HepG2 (cell line): Measurements from ENCODE around the gene ZNF302. TPM values are rescaled to one million over a fixed set of nuclear protein-coding genes. Genes with fewer than 3 reads are reported as not detected.

ENCODE experiments used
- ATAC-seq: fragments of 200-7000 bp; cut with Tn5 transposase; 3 replicates; pipeline ENCODE4 v1.9.1; 2020; ENCODE audit warnings: mild to moderate bottlenecking, moderate library complexity
- BruUV-seq: library from RNA; stranded (reverse); fragments of 400-500 nt; replicated peaks from 2 replicates; lab custom pipeline; 2021; lab: Mats Ljungman, UMichigan
- CTCF ChIA-PET: fragments of 300-600 bp; formaldehyde crosslinking; extraction: SDS; loops from one replicate; lab custom pipeline; 2021; ENCODE audit warnings: low total read pairs, inconsistent platforms, low intra/inter-chr PET ratio; lab: Yijun Ruan, JAX
- POLR2A ChIA-PET: fragments of 350-600 bp; sonication (Branson Sonifier 250); formaldehyde crosslinking; loops from one replicate; lab custom pipeline; 2020; ENCODE audit warnings: antibody characterized with exemption, inconsistent platforms; lab: Yijun Ruan, JAX
- DNase-seq: peaks from one replicate; pipeline ENCODE4 v3.0.0-alpha.2; 2015; ENCODE audit warnings: low spot score
- FAIRE-seq: peaks from 3 replicates; lab custom pipeline; 2011; peaks lifted over from hg19 to GRCh38; lab: Jason Lieb, UNC
- H2AFZ ChIP-seq: one replicate; pipeline ENCODE4 v1.6.1; 2011; ENCODE audit warnings: low read length, inconsistent platforms
- H3K27ac ChIP-seq: fragments of 300-600 bp; 3 replicates; pipeline ENCODE4 v1.8.0; 2011; ENCODE audit warnings: mixed run types, mild to moderate bottlenecking, mixed read lengths, low read length, inconsistent platforms; ENCODE audit not compliant: insufficient read depth; ENCODE audit errors: extremely low read length
- H3K27me3 ChIP-seq, 2 experiments: fragments of 200-600 bp in 1 of 2; 2 replicates in 1 of 2; 3 replicates in 1 of 2; pipeline versions ENCODE4 v1.6.0 to v1.8.0; 2011; ENCODE audit warnings: low read length in 2 of 2, mild to moderate bottlenecking in 2 of 2, moderate library complexity in 2 of 2, inconsistent platforms in 1 of 2; ENCODE audit not compliant: insufficient read depth in 2 of 2, control insufficient read depth in 1 of 2
- H3K36me3 ChIP-seq, 2 experiments: fragments of 200-600 bp in 1 of 2; replicated peaks in 1 of 2; 2 replicates in 1 of 2; 3 replicates in 1 of 2; pipeline versions ENCODE4 v1.5.1 to v1.8.0; 2011; ENCODE audit warnings: low read length in 2 of 2, inconsistent platforms in 1 of 2; ENCODE audit not compliant: insufficient read depth in 2 of 2, control insufficient read depth in 1 of 2
- H3K4me1 ChIP-seq: 2 replicates; pipeline ENCODE4 v1.5.1; 2012; ENCODE audit warnings: low read length, inconsistent platforms; ENCODE audit not compliant: insufficient read depth
- H3K4me2 ChIP-seq: 2 replicates; pipeline ENCODE4 v1.6.0; 2011; ENCODE audit warnings: low read depth, low read length, inconsistent platforms
- H3K4me3 ChIP-seq, 3 experiments: fragments of 200-600 bp in 1 of 3; sonication (generic), shearing (Covaris generic) in 1 of 3; replicated peaks in 1 of 3; 2 replicates each; pipeline ENCODE4 v1.5.1; 2011 to 2016; ENCODE audit warnings: low read length in 3 of 3, inconsistent platforms in 2 of 3, low read depth in 2 of 3, mild to moderate bottlenecking in 2 of 3, control low read depth in 1 of 3, mixed read lengths in 1 of 3; ENCODE audit not compliant: insufficient read depth in 1 of 3
- H3K79me2 ChIP-seq: one replicate; pipeline ENCODE4 v1.6.1; 2011; ENCODE audit warnings: low read length, inconsistent platforms; ENCODE audit not compliant: insufficient read depth
- H3K9ac ChIP-seq: 2 replicates; pipeline ENCODE4 v1.6.0; 2011; ENCODE audit warnings: mild to moderate bottlenecking, low read depth, low read length, inconsistent platforms; ENCODE audit not compliant: insufficient read depth
- H3K9me3 ChIP-seq: 2 replicates; pipeline ENCODE4 v1.5.1; 2012; ENCODE audit warnings: mild to moderate bottlenecking, low read length
- H4K20me1 ChIP-seq: 2 replicates; pipeline ENCODE4 v1.6.0; 2011; ENCODE audit warnings: inconsistent platforms, mild to moderate bottlenecking, low read length, moderate library complexity; ENCODE audit not compliant: insufficient read depth
- LCORL ChIP-seq, 2 experiments: fragments of 450-650 bp in 1 of 2; sonication (generic) in 1 of 2; formaldehyde crosslinking in 1 of 2; IDR thresholded peaks; 2 replicates each; pipeline versions ENCODE4 v1.5.0 to v1.6.1; 2017 to 2020; ENCODE audit warnings: antibody characterized with exemption in 1 of 2, missing genetic modification reagents in 1 of 2
- MTA1 ChIP-seq: sonication (generic); formaldehyde crosslinking; IDR thresholded peaks from 2 replicates; pipeline ENCODE4 v1.4.0; 2020; ENCODE audit warnings: missing genetic modification reagents, mild to moderate bottlenecking, borderline replicate concordance
- NAIF1 ChIP-seq: sonication (generic); formaldehyde crosslinking; IDR thresholded peaks from 2 replicates; pipeline ENCODE4 v1.5.0; 2020; ENCODE audit warnings: mild to moderate bottlenecking, missing genetic modification reagents, borderline replicate concordance
- PAF1 ChIP-seq: IDR thresholded peaks from 2 replicates; pipeline ENCODE4 v1.6.1; 2016; ENCODE audit warnings: missing genetic modification reagents, missing compliant biosample characterization
- TOE1 ChIP-seq: sonication (generic); formaldehyde crosslinking; IDR thresholded peaks from 2 replicates; pipeline ENCODE4 v1.4.0; 2020; ENCODE audit warnings: mild to moderate bottlenecking, missing genetic modification reagents
- ZNF83 ChIP-seq: sonication (generic); formaldehyde crosslinking; IDR thresholded peaks from 2 replicates; pipeline ENCODE4 v1.4.0; 2020; ENCODE audit warnings: missing genetic modification reagents, mild to moderate bottlenecking, borderline replicate concordance
- ZNF878 ChIP-seq: sonication (generic); formaldehyde crosslinking; IDR thresholded peaks from 2 replicates; pipeline ENCODE4 v1.8.1; 2023; ENCODE audit warnings: mild to moderate bottlenecking, missing genetic modification reagents, moderate library complexity
- WGBS: methylation state at CpG from one replicate; pipeline ENCODE4 v1.1.6; 2017; ENCODE audit warnings: low lambda C conversion rate; 5-methylcytosine and 5-hydroxymethylcytosine counted together
- in situ Hi-C: cut with HindIII; loops from 2 replicates; pipeline ENCODE4 v1.10.0; 2017; ENCODE audit warnings: low pct_unique_long_range_greater_than_20kb; ENCODE audit not compliant: extremely low pct_ligation_motif_present
- intact Hi-C: fragments of 100-400 bp; cut with micrococcal nuclease; formaldehyde crosslinking; loops from one replicate; pipeline ENCODE4 v1.10.0; 2022; ENCODE audit not compliant: unreplicated experiment
- polyA plus RNA-seq, 8 experiments: library from polyadenylated mRNA; depleted of rRNA in 3 of 8; stranded (reverse) in 7 of 8; unstranded in 1 of 8; fragments of >200 nt; fragmentation: Illumina TruSeq in 4 of 8; extraction: Trizol in 4 of 8; gene quantifications; 2 replicates each; pipeline versions ENCODE4 v1.2.1 to v1.2.3, GENCODE V29; 2011 to 2016; ENCODE audit warnings: low read depth in 4 of 8, missing spikeins in 1 of 8, mixed read lengths in 1 of 8; ENCODE audit not compliant: insufficient read depth in 1 of 8
- total RNA-seq, 5 experiments: library from RNA; depleted of rRNA; stranded (reverse); fragments of >200 nt; fragmentation: Illumina TruSeq; extraction: Trizol; gene quantifications; 2 replicates each; pipeline ENCODE4 v1.2.3, GENCODE V29; 2016; ENCODE audit warnings: low read depth in 1 of 5
- TF ChIP-seq, protein P1 (sequence below): sonication (generic); formaldehyde crosslinking; IDR thresholded peaks from 2 replicates; pipeline ENCODE4 v1.5.1; 2020; ENCODE audit warnings: missing genetic modification reagents, mild to moderate bottlenecking, borderline replicate concordance
- TF ChIP-seq, protein P2 (sequence below): sonication (generic); formaldehyde crosslinking; IDR thresholded peaks from 2 replicates; pipeline ENCODE4 v1.5.0; 2020; ENCODE audit warnings: mild to moderate bottlenecking, missing genetic modification reagents, borderline replicate concordance
- TF ChIP-seq, protein P3 (sequence below): sonication (generic); formaldehyde crosslinking; IDR thresholded peaks from 2 replicates; pipeline ENCODE4 v1.4.0; 2020; ENCODE audit warnings: mild to moderate bottlenecking, missing genetic modification reagents
- TF ChIP-seq, protein P4 (sequence below): sonication (generic); formaldehyde crosslinking; IDR thresholded peaks from 2 replicates; pipeline ENCODE4 v1.4.0; 2020; ENCODE audit warnings: missing genetic modification reagents

ZNF302 gene
- total and polyA plus RNA-seq, 2 of the 13 experiments (the other 11 are each of a cell fraction or from before 2014, with no cell fraction given), result not detected

DNA sequence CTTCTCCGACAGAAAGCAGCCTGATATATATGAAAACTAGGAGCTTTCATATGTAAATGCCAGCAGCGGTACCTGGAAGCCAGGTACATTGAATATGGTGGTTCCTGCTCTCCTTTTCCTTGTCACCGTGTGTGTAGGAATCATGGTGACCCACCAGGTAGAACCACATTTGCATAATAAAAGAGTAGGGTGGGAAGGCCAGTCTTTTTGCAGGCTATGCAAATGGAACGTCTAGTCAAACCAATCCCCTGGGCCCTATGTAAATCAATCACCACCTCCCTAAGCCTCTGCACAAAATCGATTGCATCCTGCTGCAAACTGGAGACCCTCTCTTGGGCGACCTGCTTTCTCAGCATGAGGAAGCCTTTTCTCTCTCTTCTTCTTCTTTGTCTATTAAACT, 34.4 kb downstream of the ZNF302 start:
- intact Hi-C loops (loop anchor here (1.0 kb wide), 2 partner anchors 73 to 211 kb away; no protein-coding TSS in a partner anchor), in situ Hi-C loops (loop anchor here (5.0 to 10.0 kb wide), 2 partner anchors 75 to 207 kb away; no protein-coding TSS in a partner anchor)
- H3K27me3 ChIP-seq, result peaks cover 0 to 5% of the 10 kb centered on the region in 2 experiments; a peak in 1 of 5 replicates
- ATAC-seq (no peak), DNase-seq (no peak), FAIRE-seq (no peak)
- H3K79me2 ChIP-seq, result no peaks in the 10 kb centered on the region
- H3K9ac ChIP-seq, result no peak overlapping the region
- H2AFZ ChIP-seq, result no peak overlapping the region
- no peak overlapping the region for H3K27ac ChIP-seq
- 15% methylated on average over 6 of the region's 6 CpGs for WGBS
- BruUV-seq, result no TSS peak
- no peak overlapping the region for H3K4me2 ChIP-seq
- ChIA-PET POLR2A (no interaction called here), CTCF (interaction anchor here (2.0 to 3.4 kb wide), 3 partner anchors 72 to 209 kb away, joined by 10 to 45 read pairs (median 42); no protein-coding TSS in a partner anchor)
- H3K4me1 ChIP-seq, result no peaks in the 10 kb centered on the region
- no peaks in the 10 kb centered on the region for H3K36me3 ChIP-seq
- no peak overlapping the region for H3K4me3 ChIP-seq
- no peaks in the 10 kb centered on the region for H4K20me1 ChIP-seq
- peaks cover 12% of the 10 kb centered on the region for H3K9me3 ChIP-seq
- TF ChIP-seq LCORL (IDR thresholded peaks at IDR 0.05) (no peak), LCORL (CRISPR knock-in tag; IDR thresholded peaks at IDR 0.05) (no peak), TOE1 (CRISPR knock-in tag) (no peak), NAIF1 (CRISPR knock-in tag) (no peak), ZNF83 (CRISPR knock-in tag) (no peak), PAF1 (CRISPR knock-in tag) (no peak), MTA1 (CRISPR knock-in tag) (no peak), ZNF878 (no peak)
- TF ChIP-seq, protein P1, sequence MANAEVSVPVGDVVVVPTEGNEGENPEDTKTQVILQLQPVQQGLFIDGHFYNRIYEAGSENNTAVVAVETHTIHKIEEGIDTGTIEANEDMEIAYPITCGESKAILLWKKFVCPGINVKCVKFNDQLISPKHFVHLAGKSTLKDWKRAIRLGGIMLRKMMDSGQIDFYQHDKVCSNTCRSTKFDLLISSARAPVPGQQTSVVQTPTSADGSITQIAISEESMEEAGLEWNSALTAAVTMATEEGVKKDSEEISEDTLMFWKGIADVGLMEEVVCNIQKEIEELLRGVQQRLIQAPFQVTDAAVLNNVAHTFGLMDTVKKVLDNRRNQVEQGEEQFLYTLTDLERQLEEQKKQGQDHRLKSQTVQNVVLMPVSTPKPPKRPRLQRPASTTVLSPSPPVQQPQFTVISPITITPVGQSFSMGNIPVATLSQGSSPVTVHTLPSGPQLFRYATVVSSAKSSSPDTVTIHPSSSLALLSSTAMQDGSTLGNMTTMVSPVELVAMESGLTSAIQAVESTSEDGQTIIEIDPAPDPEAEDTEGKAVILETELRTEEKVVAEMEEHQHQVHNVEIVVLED (CRISPR knock-in tag), result no peak
- TF ChIP-seq, protein P2, sequence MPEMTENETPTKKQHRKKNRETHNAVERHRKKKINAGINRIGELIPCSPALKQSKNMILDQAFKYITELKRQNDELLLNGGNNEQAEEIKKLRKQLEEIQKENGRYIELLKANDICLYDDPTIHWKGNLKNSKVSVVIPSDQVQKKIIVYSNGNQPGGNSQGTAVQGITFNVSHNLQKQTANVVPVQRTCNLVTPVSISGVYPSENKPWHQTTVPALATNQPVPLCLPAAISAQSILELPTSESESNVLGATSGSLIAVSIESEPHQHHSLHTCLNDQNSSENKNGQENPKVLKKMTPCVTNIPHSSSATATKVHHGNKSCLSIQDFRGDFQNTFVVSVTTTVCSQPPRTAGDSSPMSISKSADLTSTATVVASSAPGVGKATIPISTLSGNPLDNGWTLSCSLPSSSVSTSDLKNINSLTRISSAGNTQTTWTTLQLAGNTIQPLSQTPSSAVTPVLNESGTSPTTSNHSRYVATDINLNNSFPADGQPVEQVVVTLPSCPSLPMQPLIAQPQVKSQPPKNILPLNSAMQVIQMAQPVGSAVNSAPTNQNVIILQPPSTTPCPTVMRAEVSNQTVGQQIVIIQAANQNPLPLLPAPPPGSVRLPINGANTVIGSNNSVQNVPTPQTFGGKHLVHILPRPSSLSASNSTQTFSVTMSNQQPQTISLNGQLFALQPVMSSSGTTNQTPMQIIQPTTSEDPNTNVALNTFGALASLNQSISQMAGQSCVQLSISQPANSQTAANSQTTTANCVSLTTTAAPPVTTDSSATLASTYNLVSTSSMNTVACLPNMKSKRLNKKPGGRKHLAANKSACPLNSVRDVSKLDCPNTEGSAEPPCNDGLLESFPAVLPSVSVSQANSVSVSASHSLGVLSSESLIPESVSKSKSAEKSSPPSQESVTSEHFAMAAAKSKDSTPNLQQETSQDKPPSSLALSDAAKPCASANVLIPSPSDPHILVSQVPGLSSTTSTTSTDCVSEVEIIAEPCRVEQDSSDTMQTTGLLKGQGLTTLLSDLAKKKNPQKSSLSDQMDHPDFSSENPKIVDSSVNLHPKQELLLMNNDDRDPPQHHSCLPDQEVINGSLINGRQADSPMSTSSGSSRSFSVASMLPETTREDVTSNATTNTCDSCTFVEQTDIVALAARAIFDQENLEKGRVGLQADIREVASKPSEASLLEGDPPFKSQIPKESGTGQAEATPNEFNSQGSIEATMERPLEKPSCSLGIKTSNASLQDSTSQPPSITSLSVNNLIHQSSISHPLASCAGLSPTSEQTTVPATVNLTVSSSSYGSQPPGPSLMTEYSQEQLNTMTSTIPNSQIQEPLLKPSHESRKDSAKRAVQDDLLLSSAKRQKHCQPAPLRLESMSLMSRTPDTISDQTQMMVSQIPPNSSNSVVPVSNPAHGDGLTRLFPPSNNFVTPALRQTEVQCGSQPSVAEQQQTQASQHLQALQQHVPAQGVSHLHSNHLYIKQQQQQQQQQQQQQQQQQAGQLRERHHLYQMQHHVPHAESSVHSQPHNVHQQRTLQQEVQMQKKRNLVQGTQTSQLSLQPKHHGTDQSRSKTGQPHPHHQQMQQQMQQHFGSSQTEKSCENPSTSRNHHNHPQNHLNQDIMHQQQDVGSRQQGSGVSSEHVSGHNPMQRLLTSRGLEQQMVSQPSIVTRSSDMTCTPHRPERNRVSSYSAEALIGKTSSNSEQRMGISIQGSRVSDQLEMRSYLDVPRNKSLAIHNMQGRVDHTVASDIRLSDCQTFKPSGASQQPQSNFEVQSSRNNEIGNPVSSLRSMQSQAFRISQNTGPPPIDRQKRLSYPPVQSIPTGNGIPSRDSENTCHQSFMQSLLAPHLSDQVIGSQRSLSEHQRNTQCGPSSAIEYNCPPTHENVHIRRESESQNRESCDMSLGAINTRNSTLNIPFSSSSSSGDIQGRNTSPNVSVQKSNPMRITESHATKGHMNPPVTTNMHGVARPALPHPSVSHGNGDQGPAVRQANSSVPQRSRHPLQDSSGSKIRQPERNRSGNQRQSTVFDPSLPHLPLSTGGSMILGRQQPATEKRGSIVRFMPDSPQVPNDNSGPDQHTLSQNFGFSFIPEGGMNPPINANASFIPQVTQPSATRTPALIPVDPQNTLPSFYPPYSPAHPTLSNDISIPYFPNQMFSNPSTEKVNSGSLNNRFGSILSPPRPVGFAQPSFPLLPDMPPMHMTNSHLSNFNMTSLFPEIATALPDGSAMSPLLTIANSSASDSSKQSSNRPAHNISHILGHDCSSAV, result no peak
- TF ChIP-seq, protein P3, sequence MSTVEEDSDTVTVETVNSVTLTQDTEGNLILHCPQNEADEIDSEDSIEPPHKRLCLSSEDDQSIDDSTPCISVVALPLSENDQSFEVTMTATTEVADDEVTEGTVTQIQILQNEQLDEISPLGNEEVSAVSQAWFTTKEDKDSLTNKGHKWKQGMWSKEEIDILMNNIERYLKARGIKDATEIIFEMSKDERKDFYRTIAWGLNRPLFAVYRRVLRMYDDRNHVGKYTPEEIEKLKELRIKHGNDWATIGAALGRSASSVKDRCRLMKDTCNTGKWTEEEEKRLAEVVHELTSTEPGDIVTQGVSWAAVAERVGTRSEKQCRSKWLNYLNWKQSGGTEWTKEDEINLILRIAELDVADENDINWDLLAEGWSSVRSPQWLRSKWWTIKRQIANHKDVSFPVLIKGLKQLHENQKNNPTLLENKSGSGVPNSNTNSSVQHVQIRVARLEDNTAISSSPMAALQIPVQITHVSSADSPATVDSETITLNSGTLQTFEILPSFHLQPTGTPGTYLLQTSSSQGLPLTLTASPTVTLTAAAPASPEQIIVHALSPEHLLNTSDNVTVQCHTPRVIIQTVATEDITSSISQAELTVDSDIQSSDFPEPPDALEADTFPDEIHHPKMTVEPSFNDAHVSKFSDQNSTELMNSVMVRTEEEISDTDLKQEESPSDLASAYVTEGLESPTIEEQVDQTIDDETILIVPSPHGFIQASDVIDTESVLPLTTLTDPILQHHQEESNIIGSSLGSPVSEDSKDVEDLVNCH (CRISPR knock-in tag), result no peak
- TF ChIP-seq, protein P4, sequence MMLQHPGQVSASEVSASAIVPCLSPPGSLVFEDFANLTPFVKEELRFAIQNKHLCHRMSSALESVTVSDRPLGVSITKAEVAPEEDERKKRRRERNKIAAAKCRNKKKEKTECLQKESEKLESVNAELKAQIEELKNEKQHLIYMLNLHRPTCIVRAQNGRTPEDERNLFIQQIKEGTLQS (CRISPR knock-in tag), result no peak
